ENCODE results near the gene KISS1R.

- no peak for TF ChIP-seq CTCF (IDR thresholded peaks at IDR 0.05)
- no peak for TF ChIP-seq POLR2A (IDR thresholded peaks at IDR 0.05)
Measured at GRCh38 chr19:939439-939838, 22.3 kb downstream of the KISS1R start.
